ENCODE measurements around the gene ADAMTS1.

The ADAMTS1 gene

DNA sequence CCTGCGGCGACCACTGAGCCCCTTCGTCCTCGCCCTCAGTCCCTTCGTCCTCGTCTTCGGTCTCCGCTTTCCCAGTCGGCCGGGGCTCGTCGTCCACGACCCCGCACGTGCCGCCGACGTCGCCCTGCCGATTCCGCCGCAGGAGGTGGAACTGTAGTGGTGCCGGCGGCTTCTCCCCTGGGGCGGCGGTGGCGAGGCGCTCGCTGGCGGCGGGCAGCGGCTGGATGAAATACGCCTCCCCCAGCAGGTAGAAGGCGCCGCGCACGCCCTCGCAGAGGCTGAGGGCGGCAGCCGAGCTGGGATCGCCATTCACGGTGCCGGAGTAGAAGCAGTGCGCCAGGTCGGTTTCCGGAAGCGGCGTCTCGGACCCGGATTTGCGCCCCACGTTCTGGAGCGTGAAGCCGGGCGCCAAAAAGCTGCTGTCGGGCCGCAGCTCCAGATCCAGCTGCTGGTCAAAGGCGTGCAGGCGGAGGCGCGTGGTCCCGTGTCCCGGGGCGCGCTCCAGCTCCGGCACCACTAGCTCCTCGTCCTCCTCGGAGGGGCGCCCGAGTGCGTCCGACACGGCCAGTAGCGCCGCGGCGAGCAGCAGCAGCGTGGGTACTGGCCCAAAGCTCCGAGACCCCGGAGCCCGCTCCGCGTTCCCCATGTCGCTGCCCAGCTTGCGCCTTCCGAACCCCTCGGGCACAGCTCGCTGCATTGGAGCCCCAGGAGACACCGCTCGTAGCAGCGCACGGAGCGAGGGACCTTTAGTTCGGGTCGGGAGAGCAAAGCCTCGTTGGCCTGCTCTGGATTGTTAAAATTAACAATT, 747 bp downstream of the ADAMTS1 start:
- H3K27ac ChIP-seq (ENCODE audit: low read depth, low read length) = peak overlapping the region; percentile 58
- H3K4me1 ChIP-seq (ENCODE audit: control insufficient read depth, insufficient read depth, low read length) = peaks cover 22% of the 10 kb centered on the region
- H3K9ac ChIP-seq (ENCODE audit: low read depth, low read length) = peak overlapping the region; percentile 86
- H3K36me3 ChIP-seq (ENCODE audit: control insufficient read depth, insufficient read depth, low read length) = peaks cover 30% of the 10 kb centered on the region
- peak overlapping the region; percentile 74 for H3K4me3 ChIP-seq (ENCODE audit: low read depth, low read length)
- H3K9me3 ChIP-seq (ENCODE audit: control insufficient read depth, insufficient read depth, low read length) = no peaks in the 10 kb centered on the region
- H3K27me3 ChIP-seq (ENCODE audit: control insufficient read depth, insufficient read depth, low read length) = peaks cover 37% of the 10 kb centered on the region

DNA sequence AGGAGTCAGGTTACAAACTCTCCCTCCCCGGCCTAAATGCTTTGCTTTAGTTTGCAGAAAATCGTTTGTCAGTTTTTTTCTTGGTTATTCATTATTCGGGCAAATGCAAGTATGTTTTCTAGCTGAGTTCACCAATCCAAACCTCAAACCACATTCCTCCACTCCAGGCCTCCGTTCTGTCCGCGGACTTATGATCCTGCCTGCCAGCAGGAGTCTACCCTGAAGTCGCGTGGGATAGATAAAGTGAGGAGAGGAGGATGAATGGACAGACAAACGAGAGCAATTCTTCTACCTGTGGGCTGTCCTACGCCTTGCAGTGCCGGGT, 1.3 kb downstream of the ADAMTS1 start:
- Histone ChIP-seq H3K4me1 (ENCODE audit: control insufficient read depth, insufficient read depth, low read length) (peaks cover 22% of the 10 kb centered on the region), H3K27me3 (ENCODE audit: control insufficient read depth, insufficient read depth, low read length) (peaks cover 37% of the 10 kb centered on the region), H3K4me3 (ENCODE audit: low read depth, low read length) (peak overlapping the region; percentile 74), H3K36me3 (ENCODE audit: control insufficient read depth, insufficient read depth, low read length) (peaks cover 35% of the 10 kb centered on the region), H3K9me3 (ENCODE audit: control insufficient read depth, insufficient read depth, low read length) (no peaks in the 10 kb centered on the region), H3K27ac (ENCODE audit: low read depth, low read length) (peak overlapping the region; percentile 81), H3K9ac (ENCODE audit: low read depth, low read length) (peak overlapping the region; percentile 86)

DNA sequence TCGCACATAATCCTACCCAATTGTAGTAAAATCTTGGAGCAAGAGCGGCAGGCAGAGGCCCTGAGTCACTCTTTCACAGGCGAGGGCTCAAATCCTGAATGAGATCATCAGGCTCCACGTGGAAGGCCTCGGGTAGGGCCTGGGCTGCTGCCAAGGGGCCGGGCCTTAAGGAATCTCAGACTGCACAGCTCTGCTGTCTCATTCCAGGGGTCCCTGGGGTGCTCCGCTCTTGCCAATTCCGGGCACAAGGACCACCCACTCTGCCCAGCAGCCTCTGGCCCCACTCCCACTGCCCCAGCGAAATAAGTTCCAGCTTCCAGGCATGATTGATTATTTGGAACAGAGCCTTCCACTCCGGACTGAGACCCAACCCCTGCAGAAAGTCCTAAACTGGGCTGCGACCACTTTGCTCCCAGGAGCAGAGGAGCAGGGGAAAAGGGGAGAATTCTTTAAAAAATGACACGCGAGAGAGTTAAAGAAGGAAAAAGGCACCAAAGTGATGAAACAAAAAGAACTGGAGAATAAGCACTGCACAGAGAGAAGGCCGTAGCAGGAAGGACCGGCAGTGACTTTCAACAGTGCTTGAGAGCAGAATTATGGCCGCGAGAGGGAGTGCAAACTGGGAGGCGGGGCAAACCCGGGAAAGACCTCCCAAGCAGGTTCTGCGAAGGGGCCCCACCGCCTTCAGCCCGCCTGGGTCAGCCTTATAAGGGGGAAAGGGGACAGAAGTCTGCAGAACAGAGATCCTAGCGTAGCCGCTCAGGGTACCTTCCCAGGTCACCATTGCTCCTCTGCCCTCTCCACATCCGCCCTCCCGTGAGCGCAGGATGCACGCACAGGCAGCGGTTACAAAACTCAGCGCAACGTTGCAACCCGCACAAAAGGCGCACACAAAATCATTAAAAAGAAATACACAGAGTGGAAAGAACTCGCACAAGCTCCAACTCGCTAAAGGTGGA, 2.0 kb downstream of the ADAMTS1 start:
- H3K36me3 ChIP-seq (ENCODE audit: control insufficient read depth, insufficient read depth, low read length) = peaks cover 42% of the 10 kb centered on the region
- no peaks in the 10 kb centered on the region for H3K9me3 ChIP-seq (ENCODE audit: control insufficient read depth, insufficient read depth, low read length)
- peak overlapping the region; percentile 74 for H3K4me3 ChIP-seq (ENCODE audit: low read depth, low read length)
- H3K4me1 ChIP-seq (ENCODE audit: control insufficient read depth, insufficient read depth, low read length) = peaks cover 22% of the 10 kb centered on the region
- H3K27me3 ChIP-seq (ENCODE audit: control insufficient read depth, insufficient read depth, low read length) = peaks cover 33% of the 10 kb centered on the region
- H3K9ac ChIP-seq (ENCODE audit: low read depth, low read length) = peak overlapping the region; percentile 86
- peak overlapping the region; percentile 81 for H3K27ac ChIP-seq (ENCODE audit: low read depth, low read length)

DNA sequence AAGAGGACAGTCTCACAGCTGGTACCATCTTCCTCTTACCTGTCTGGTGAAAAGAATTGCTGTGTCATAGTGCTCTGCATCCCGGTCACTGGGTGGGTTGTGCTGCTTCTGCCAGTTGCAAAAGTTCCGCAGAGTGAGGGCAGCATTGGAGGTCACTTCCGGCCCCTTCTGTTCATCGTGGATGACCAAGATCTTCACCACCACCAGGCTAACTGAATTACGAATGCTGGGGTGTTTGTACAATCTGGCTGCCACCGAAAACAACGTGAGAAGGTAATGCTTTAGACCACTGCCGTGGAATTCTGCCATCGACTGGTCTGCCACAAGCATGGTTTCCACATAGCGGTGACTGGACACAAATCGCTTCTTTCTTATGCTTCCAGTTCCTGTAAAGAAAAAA, 2.9 kb downstream of the ADAMTS1 start:
- H3K9ac ChIP-seq (ENCODE audit: low read depth, low read length) = peak overlapping the region; percentile 86; the same call in 1 of the 2 replicates
- H3K4me3 ChIP-seq (ENCODE audit: low read depth, low read length) = peak overlapping the region; percentile 74
- no peaks in the 10 kb centered on the region for H3K9me3 ChIP-seq (ENCODE audit: control insufficient read depth, insufficient read depth, low read length)
- peaks cover 18% of the 10 kb centered on the region for H3K4me1 ChIP-seq (ENCODE audit: control insufficient read depth, insufficient read depth, low read length)
- peaks cover 51% of the 10 kb centered on the region for H3K36me3 ChIP-seq (ENCODE audit: control insufficient read depth, insufficient read depth, low read length)
- H3K27me3 ChIP-seq (ENCODE audit: control insufficient read depth, insufficient read depth, low read length) = peaks cover 23% of the 10 kb centered on the region
- no peak overlapping the region for H3K27ac ChIP-seq (ENCODE audit: low read depth, low read length)

DNA sequence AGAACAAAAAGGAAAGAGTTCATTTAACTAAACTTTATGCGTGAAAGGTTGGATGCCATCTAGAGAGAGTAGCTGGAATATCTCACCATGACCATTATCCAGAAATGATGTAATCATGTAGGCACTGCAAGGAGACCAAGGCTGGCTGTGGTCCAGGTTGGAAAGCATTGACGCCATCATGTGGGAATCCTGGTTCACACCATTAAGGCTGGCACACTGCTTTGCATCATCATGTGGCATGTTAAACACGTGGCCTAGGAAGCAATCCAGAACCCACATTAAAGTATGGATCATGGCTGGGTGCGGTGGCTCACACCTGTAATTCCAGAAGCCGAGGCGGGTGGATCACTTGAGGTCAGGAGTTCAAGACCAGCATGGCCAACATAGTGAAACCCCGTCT, 4.3 kb downstream of the ADAMTS1 start:
- H3K27ac ChIP-seq (ENCODE audit: low read depth, low read length) = no peak overlapping the region
- H3K4me3 ChIP-seq (ENCODE audit: low read depth, low read length) = no peak overlapping the region
- peaks cover 11% of the 10 kb centered on the region for H3K4me1 ChIP-seq (ENCODE audit: control insufficient read depth, insufficient read depth, low read length)
- H3K27me3 ChIP-seq (ENCODE audit: control insufficient read depth, insufficient read depth, low read length) = peaks cover 10% of the 10 kb centered on the region; the same call in 1 of the 2 replicates
- H3K9me3 ChIP-seq (ENCODE audit: control insufficient read depth, insufficient read depth, low read length) = no peaks in the 10 kb centered on the region
- peaks cover 65% of the 10 kb centered on the region for H3K36me3 ChIP-seq (ENCODE audit: control insufficient read depth, insufficient read depth, low read length)
- no peak overlapping the region for H3K9ac ChIP-seq (ENCODE audit: low read depth, low read length)

DNA sequence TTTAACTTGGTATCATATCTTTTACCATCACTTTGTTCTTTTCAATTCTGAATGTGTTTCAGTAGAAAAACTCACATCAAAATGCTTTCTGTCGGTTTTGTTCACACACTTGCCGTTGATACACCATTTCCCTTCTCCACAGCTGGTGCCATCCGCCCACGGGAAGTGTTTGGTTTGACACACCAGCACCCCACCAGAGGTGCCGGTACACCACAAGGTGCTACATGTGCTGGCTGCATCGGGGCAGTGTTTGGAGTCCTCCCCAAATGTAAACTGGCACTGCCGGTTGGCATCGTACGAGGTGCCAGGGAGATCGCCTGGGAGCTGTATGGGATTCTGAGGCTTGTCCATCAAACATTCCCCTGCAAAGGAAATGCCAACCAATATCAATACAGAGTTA, 5.0 kb downstream of the ADAMTS1 start:
- Histone ChIP-seq H3K9ac (ENCODE audit: low read depth, low read length) (no peak overlapping the region), H3K27me3 (ENCODE audit: control insufficient read depth, insufficient read depth, low read length) (peaks cover 7% of the 10 kb centered on the region; the same call in 1 of the 2 replicates), H3K4me3 (ENCODE audit: low read depth, low read length) (no peak overlapping the region), H3K9me3 (ENCODE audit: control insufficient read depth, insufficient read depth, low read length) (no peaks in the 10 kb centered on the region), H3K27ac (ENCODE audit: low read depth, low read length) (no peak overlapping the region), H3K4me1 (ENCODE audit: control insufficient read depth, insufficient read depth, low read length) (peaks cover 11% of the 10 kb centered on the region), H3K36me3 (ENCODE audit: control insufficient read depth, insufficient read depth, low read length) (peaks cover 68% of the 10 kb centered on the region)

DNA sequence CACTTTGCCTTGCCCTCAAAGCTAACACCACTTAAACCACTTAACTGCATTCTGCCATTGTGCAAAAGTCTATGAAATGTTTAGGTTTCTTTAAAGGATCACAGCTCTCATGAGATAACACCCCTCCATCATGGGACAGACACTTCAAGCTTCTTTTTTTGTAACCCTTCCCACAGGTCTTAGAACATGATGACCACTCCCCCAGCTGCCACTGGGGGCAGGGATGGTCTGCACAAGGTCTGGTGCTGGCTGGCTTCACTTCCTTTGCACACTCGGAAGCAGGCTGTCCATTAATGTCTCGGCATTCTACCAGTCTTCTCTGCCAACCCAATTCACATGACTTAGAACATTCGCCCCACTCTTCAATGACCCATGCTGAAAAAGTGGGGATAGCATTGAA, 7.7 kb downstream of the ADAMTS1 start:
- Histone ChIP-seq H3K27me3 (ENCODE audit: control insufficient read depth, insufficient read depth, low read length) (no peaks in the 10 kb centered on the region), H3K9me3 (ENCODE audit: control insufficient read depth, insufficient read depth, low read length) (no peaks in the 10 kb centered on the region), H3K36me3 (ENCODE audit: control insufficient read depth, insufficient read depth, low read length) (peaks cover 68% of the 10 kb centered on the region), H3K27ac (ENCODE audit: low read depth, low read length) (no peak overlapping the region), H3K9ac (ENCODE audit: low read depth, low read length) (no peak overlapping the region), H3K4me3 (ENCODE audit: low read depth, low read length) (no peak overlapping the region), H3K4me1 (ENCODE audit: control insufficient read depth, insufficient read depth, low read length) (peaks cover 4% of the 10 kb centered on the region)

DNA sequence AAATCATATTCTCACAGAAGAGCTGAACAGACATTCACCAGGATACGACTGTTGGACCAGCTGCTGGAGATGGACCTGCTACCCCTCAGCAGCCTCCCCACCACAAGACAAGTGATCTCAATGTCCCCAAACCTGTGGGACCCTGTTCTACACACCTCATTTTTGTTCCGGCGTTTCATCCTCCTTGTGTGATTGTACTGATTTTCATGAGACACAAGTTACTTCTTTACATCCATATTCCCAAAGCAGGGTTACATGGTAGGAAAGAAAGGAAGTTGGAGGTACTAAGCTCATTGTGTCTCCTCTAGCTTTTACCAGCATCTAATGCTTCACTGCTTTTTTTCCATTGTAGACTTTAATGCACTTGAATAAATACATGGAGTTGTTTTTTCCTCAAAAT, 8.7 kb downstream of the ADAMTS1 start:
- Histone ChIP-seq H3K4me3 (ENCODE audit: low read depth, low read length) (no peak overlapping the region), H3K4me1 (ENCODE audit: control insufficient read depth, insufficient read depth, low read length) (no peaks in the 10 kb centered on the region), H3K9me3 (ENCODE audit: control insufficient read depth, insufficient read depth, low read length) (no peaks in the 10 kb centered on the region), H3K36me3 (ENCODE audit: control insufficient read depth, insufficient read depth, low read length) (peaks cover 58% of the 10 kb centered on the region), H3K9ac (ENCODE audit: low read depth, low read length) (no peak overlapping the region), H3K27ac (ENCODE audit: low read depth, low read length) (no peak overlapping the region), H3K27me3 (ENCODE audit: control insufficient read depth, insufficient read depth, low read length) (no peaks in the 10 kb centered on the region)

DNA sequence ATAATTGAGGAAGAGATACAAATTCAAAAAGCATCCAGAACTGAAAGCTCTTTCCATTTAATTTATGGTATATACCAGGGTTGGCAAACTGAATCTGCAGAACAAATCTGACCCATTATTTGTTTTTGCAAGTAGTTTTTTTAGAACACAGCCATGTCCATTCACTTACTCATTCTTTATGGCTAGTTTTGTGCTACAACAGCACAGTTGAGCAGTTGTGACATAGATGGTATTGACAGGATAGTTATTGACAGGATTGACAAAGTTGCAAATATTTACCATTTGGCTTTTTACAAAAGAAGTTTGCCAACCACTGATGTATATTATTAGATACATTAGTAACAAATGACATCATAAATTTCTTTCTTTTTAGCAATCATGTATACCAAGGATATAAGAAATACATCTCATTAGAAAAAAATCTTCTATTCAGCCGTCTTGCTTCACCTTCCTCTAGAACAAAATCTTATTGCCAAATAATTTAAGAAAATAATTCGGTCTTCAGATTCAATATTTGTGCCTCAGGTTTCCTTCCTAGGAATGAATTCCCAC, 9.4 kb downstream of the ADAMTS1 start:
- Histone ChIP-seq H3K36me3 (ENCODE audit: control insufficient read depth, insufficient read depth, low read length) (peaks cover 52% of the 10 kb centered on the region), H3K27ac (ENCODE audit: low read depth, low read length) (no peak overlapping the region)

DNA sequence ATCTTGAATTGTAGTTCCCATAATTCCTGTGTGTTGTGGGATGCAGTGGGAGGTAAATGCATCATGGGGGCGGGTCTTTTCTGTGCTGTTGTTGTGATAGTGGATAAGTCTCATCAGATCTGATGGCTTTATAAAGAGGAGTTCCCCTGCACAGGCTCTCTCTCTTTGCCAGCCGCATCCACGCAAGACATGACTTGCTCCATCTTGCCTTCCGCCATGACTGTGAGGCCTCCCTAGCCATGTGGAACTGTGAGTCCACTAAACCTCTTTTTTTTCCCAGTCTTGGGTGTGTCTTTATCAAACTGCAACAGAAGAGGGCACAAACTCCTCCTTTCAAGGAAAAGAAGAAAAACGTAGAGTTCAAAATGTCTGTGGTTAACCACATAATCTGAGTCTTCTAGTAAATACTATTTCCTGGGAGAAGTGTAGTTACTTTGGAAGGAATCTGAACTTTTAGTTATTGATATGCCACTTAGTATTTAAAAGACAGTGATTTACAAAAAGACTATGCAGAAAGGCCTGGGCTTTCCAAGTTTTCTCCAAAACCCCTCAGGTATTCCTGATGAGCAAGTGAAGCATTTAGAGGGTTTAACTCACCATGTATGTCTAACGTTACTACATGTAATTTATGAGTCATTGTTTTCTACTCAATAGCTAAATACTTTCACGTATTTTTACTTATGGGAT, 10.0 kb downstream of the ADAMTS1 start:
- no peaks in the 10 kb centered on the region for H3K27me3 ChIP-seq (ENCODE audit: control insufficient read depth, insufficient read depth, low read length)
- no peak overlapping the region for H3K9ac ChIP-seq (ENCODE audit: low read depth, low read length)
- H3K9me3 ChIP-seq (ENCODE audit: control insufficient read depth, insufficient read depth, low read length) = no peaks in the 10 kb centered on the region
- peaks cover 45% of the 10 kb centered on the region for H3K36me3 ChIP-seq (ENCODE audit: control insufficient read depth, insufficient read depth, low read length)
- H3K27ac ChIP-seq (ENCODE audit: low read depth, low read length) = no peak overlapping the region
- no peak overlapping the region for H3K4me3 ChIP-seq (ENCODE audit: low read depth, low read length)
- no peaks in the 10 kb centered on the region for H3K4me1 ChIP-seq (ENCODE audit: control insufficient read depth, insufficient read depth, low read length)

More for the DNA sequence above, 9.4 kb downstream of the ADAMTS1 start:
- H3K9me3 ChIP-seq (ENCODE audit: control insufficient read depth, insufficient read depth, low read length) = no peaks in the 10 kb centered on the region
- H3K4me1 ChIP-seq (ENCODE audit: control insufficient read depth, insufficient read depth, low read length) = no peaks in the 10 kb centered on the region
- H3K4me3 ChIP-seq (ENCODE audit: low read depth, low read length) = no peak overlapping the region
- H3K9ac ChIP-seq (ENCODE audit: low read depth, low read length) = no peak overlapping the region
- no peaks in the 10 kb centered on the region for H3K27me3 ChIP-seq (ENCODE audit: control insufficient read depth, insufficient read depth, low read length)

Data from HUES48 (cell line).